IMR-90 (cell line): ENCODE results near the gene TDRD6. TPM values are rescaled to one million over a fixed set of nuclear protein-coding genes. Genes with fewer than 3 reads are reported as not detected.

Source experiments
- ATAC-seq: fragments of 200-7000 bp; cut with Tn5 transposase; 2 replicates; pipeline ENCODE4 v1.9.1; 2020; ENCODE audit warnings: low read depth, mild to moderate bottlenecking, moderate library complexity
- BruUV-seq: library from RNA; stranded (reverse); fragments of 400-500 nt; replicated peaks from 2 replicates; lab custom pipeline; 2021; lab: Mats Ljungman, UMichigan
- CTCF ChIA-PET: fragments of 300-600 bp; formaldehyde crosslinking; extraction: SDS; loops from one replicate; lab custom pipeline; 2021; ENCODE audit warnings: antibody characterized with exemption; lab: Yijun Ruan, JAX
- POLR2A ChIA-PET: fragments of 300-600 bp; sonication (Branson Sonifier 250); formaldehyde crosslinking; loops from one replicate; lab custom pipeline; 2022; ENCODE audit warnings: antibody characterized with exemption; ENCODE audit not compliant: unreplicated experiment; lab: Charles Lee
- DNase-seq: peaks from one replicate; pipeline ENCODE4 v3.0.0; 2013
- H2AFZ ChIP-seq: replicated peaks from 2 replicates; pipeline ENCODE3; 2013; ENCODE audit warnings: low read length, mild to moderate bottlenecking; ENCODE audit not compliant: poor library complexity
- H2AK5ac ChIP-seq: 2 replicates; pipeline ENCODE4 v1.6.1; 2013; ENCODE audit warnings: low read depth, low read length, inconsistent platforms
- H2AK9ac ChIP-seq: replicated peaks from 2 replicates; pipeline ENCODE3; 2013; ENCODE audit warnings: mild to moderate bottlenecking, low read depth, low read length, moderate library complexity; ENCODE audit not compliant: poor library complexity
- H2BK120ac ChIP-seq: 2 replicates; pipeline ENCODE4 v1.6.1; 2013; ENCODE audit warnings: low read depth, low read length, inconsistent platforms
- H2BK15ac ChIP-seq: 3 replicates; pipeline ENCODE4 v1.6.1; 2013; ENCODE audit warnings: low read depth, low read length, inconsistent platforms
- H2BK20ac ChIP-seq: 2 replicates; pipeline ENCODE4 v1.6.1; 2013; ENCODE audit warnings: low read depth, mild to moderate bottlenecking, inconsistent platforms, low read length, moderate library complexity
- H2BK5ac ChIP-seq: 2 replicates; pipeline ENCODE4 v1.6.1; 2013; ENCODE audit warnings: mild to moderate bottlenecking, low read depth, low read length, inconsistent platforms; ENCODE audit not compliant: poor library complexity, severe bottlenecking
- H3K14ac ChIP-seq: replicated peaks from 2 replicates; pipeline ENCODE4 v1.6.1; 2013; ENCODE audit warnings: low read depth, low read length, inconsistent platforms
- H3K18ac ChIP-seq: 2 replicates; pipeline ENCODE4 v1.6.1; 2013; ENCODE audit warnings: low read depth, low read length, control low read depth
- H3K23ac ChIP-seq: 2 replicates; pipeline ENCODE4 v1.6.1; 2013; ENCODE audit warnings: low read depth, low read length, inconsistent platforms
- H3K27ac ChIP-seq: 2 replicates; pipeline ENCODE4 v1.5.1; 2013; ENCODE audit warnings: mild to moderate bottlenecking, control low read depth, low read length; ENCODE audit not compliant: insufficient read depth
- H3K27me3 ChIP-seq: 2 replicates; pipeline ENCODE4 v1.6.1; 2013; ENCODE audit warnings: low read length; ENCODE audit not compliant: control insufficient read depth, insufficient read depth
- H3K36me3 ChIP-seq: 2 replicates; pipeline ENCODE4 v1.6.1; 2013; ENCODE audit warnings: low read length, mixed read lengths; ENCODE audit not compliant: control insufficient read depth, insufficient read depth
- H3K4ac ChIP-seq: 2 replicates; pipeline ENCODE4 v1.6.1; 2013; ENCODE audit warnings: low read depth, low read length, inconsistent platforms
- H3K4me1 ChIP-seq: 2 replicates; pipeline ENCODE4 v1.6.1; 2013; ENCODE audit warnings: low read length, mixed read lengths; ENCODE audit not compliant: control insufficient read depth, insufficient read depth
- H3K4me2 ChIP-seq: 2 replicates; pipeline ENCODE4 v1.6.1; 2013; ENCODE audit warnings: low read depth, mild to moderate bottlenecking, control low read depth, low read length, moderate library complexity
- H3K4me3 ChIP-seq: 2 replicates; pipeline ENCODE4 v1.5.1; 2013; ENCODE audit warnings: low read depth, mild to moderate bottlenecking, control low read depth, low read length, moderate library complexity; ENCODE audit not compliant: insufficient read depth
- H3K56ac ChIP-seq: 2 replicates; pipeline ENCODE4 v1.6.1; 2013; ENCODE audit warnings: low read length, inconsistent platforms; ENCODE audit not compliant: insufficient read depth; ENCODE audit errors: extremely low read depth
- H3K79me1 ChIP-seq, 2 experiments: 2 replicates each; pipeline ENCODE4 v1.6.1; 2013; ENCODE audit warnings: low read length in 2 of 2, inconsistent platforms in 1 of 2, low read depth in 1 of 2
- H3K9ac ChIP-seq: 2 replicates; pipeline ENCODE4 v1.6.1; 2013; ENCODE audit warnings: low read depth, low read length, control low read depth
- H3K9me1 ChIP-seq: 2 replicates; pipeline ENCODE4 v1.6.1; 2013; ENCODE audit warnings: low read length, inconsistent platforms; ENCODE audit not compliant: insufficient read depth
- H3K9me3 ChIP-seq: 2 replicates; pipeline ENCODE4 v1.6.1; 2013; ENCODE audit warnings: low read length; ENCODE audit not compliant: control insufficient read depth, insufficient read depth
- H4K20me1 ChIP-seq: 2 replicates; pipeline ENCODE4 v1.6.1; 2013; ENCODE audit warnings: low read length, inconsistent platforms; ENCODE audit not compliant: insufficient read depth
- H4K5ac ChIP-seq: 2 replicates; pipeline ENCODE4 v1.6.1; 2013; ENCODE audit warnings: mild to moderate bottlenecking, low read depth, low read length, control low read depth
- H4K8ac ChIP-seq, 2 experiments: 2 replicates each; pipeline ENCODE4 v1.6.1; 2013; ENCODE audit warnings: low read depth in 2 of 2, low read length in 2 of 2, control low read depth in 1 of 2, inconsistent platforms in 1 of 2
- H4K91ac ChIP-seq: 2 replicates; pipeline ENCODE4 v1.6.1; 2013; ENCODE audit warnings: low read depth, low read length, inconsistent platforms; ENCODE audit not compliant: insufficient read depth
- MAFK ChIP-seq: IDR thresholded peaks from 2 replicates; pipeline ENCODE4 v1.6.1; 2012; ENCODE audit warnings: low read depth, low read length, improper control_type of control experiment
- MAZ ChIP-seq: IDR thresholded peaks from 2 replicates; pipeline ENCODE4 v1.6.1; 2012; ENCODE audit warnings: low read depth, mild to moderate bottlenecking, low read length, improper control_type of control experiment, moderate library complexity, borderline replicate concordance
- WGBS, 2 experiments: methylation state at CpG; one replicate each; pipeline versions ENCODE4 v1.1.5 to v1.1.7; 2013; ENCODE audit warnings: missing lambda C conversion rate in 2 of 2; ENCODE audit not compliant: insufficient read length in 1 of 2; ENCODE audit errors: extremely low coverage in 2 of 2; 5-methylcytosine and 5-hydroxymethylcytosine counted together
- dilution Hi-C: fragments of 300-500 bp; cut with HindIII; formaldehyde crosslinking; loops from one replicate; pipeline ENCODE4 v1.14.3; 2018; ENCODE audit warnings: low sequenced_read_pairs; ENCODE audit not compliant: unreplicated experiment
- in situ Hi-C: fragments of 300-500 bp; cut with MboI; formaldehyde crosslinking; loops from 3 replicates; pipeline ENCODE4 v1.14.3; 2019; ENCODE audit warnings: low sequenced_read_pairs, inconsistent platforms, mixed read lengths
- intact Hi-C: fragments of 100-400 bp; cut with micrococcal nuclease; formaldehyde crosslinking; loops from 2 replicates; pipeline ENCODE4 v1.10.0; 2022
- polyA plus RNA-seq, 3 experiments: library from polyadenylated mRNA; depleted of rRNA; stranded (reverse); fragments of >200 nt; gene quantifications; 2 replicates each; pipeline ENCODE4 v1.2.3, GENCODE V29; 2012; ENCODE audit warnings: low replicate concordance in 1 of 3
- total RNA-seq: library from RNA; depleted of rRNA; stranded (reverse); fragments of >200 nt; gene quantifications from 2 replicates; pipeline ENCODE4 v1.2.3, GENCODE V29; 2012

The TDRD6 gene
- total and polyA plus RNA-seq, 2 of the 4 experiments (the other 2 are of a cell fraction), result not detected

DNA sequence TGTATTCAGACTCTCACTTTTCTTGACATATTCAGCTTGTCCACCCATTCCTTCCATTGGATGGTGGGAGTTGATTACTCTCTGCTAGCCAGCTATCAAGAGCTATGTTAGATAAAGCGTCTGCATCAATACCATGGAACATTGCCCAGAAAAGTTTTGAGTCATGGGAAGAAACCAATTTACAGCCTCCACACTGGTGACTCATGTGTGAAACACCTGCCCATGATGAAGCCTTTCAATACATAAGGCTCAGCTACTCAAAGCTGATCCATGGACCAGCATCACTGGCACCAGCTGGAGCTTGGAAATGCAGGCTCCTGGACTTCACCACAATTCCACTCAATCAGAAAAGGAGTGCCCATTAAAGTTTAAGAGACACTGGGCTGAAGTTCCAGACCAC lies 31.4 kb downstream of the TDRD6 start:
- peak; percentile 41 for DNase-seq
- POLR2A ChIA-PET, result no interaction called here

More for the DNA sequence above, 31.4 kb downstream of the TDRD6 start:
- H3K4me1 ChIP-seq, result no peaks in the 10 kb centered on the region
- no peak overlapping the region for H3K9ac ChIP-seq
- H3K27ac ChIP-seq, result no peak overlapping the region
- H2AK9ac ChIP-seq, result no peak overlapping the region
- H3K18ac ChIP-seq, result no peak overlapping the region
- dilution Hi-C loops, result no loop called here
- intact Hi-C loops, result no loop called here
- no peak overlapping the region for H3K56ac ChIP-seq
- no peak overlapping the region for H3K4ac ChIP-seq
- no peaks in the 10 kb centered on the region for H3K9me1 ChIP-seq
- H4K8ac ChIP-seq, result no peak overlapping the region
- no peak overlapping the region for H4K91ac ChIP-seq
- H2AK5ac ChIP-seq, result no peak overlapping the region
- H3K9me3 ChIP-seq, result no peaks in the 10 kb centered on the region
- CTCF ChIA-PET, result no interaction called here
- H2AFZ ChIP-seq, result no peak overlapping the region
- no peak overlapping the region for H4K5ac ChIP-seq
- in situ Hi-C loops, result no loop called here
- no peak overlapping the region for H2BK20ac ChIP-seq
- no CpG with 5 or more reads among the region's 1 CpG for WGBS, 2 experiments
- no peak overlapping the region for H3K4me2 ChIP-seq
- H3K14ac ChIP-seq, result no peak overlapping the region
- no peak overlapping the region for H3K23ac ChIP-seq
- BruUV-seq, result no TSS peak
- no peaks in the 10 kb centered on the region for H3K79me1 ChIP-seq
- no peak overlapping the region for H2BK15ac ChIP-seq
- no peaks in the 10 kb centered on the region for H4K20me1 ChIP-seq
- H2BK5ac ChIP-seq, result no peak overlapping the region
- H3K4me3 ChIP-seq, result no peak overlapping the region
- ATAC-seq, result no peak
- no peaks in the 10 kb centered on the region for H3K36me3 ChIP-seq
- H2BK120ac ChIP-seq, result no peak overlapping the region
- no peaks in the 10 kb centered on the region for H3K27me3 ChIP-seq
- TF ChIP-seq MAFK, result no peak
- TF ChIP-seq MAZ, result no peak
